OCI-LY1 (cell line): ENCODE results near the gene RRAD.

Source experiments
- H2AFZ ChIP-seq: fragments of 200-600 bp; sonication (generic), shearing (Covaris generic); 2 replicates; pipeline ENCODE4 v1.6.0; 2014; ENCODE audit warnings: antibody characterized with exemption, mild to moderate bottlenecking, low read length
- H3F3A ChIP-seq: fragments of 200-600 bp; sonication (generic), shearing (Covaris generic); 2 replicates; pipeline ENCODE4 v1.6.0; 2014; ENCODE audit warnings: mild to moderate bottlenecking, antibody characterized with exemption, low read length, moderate library complexity; ENCODE audit not compliant: insufficient read depth
- H3K27ac ChIP-seq: fragments of 200-600 bp; sonication (generic); 2 replicates; pipeline ENCODE4 v1.5.1; 2014; ENCODE audit warnings: low read length, mixed run types, mild to moderate bottlenecking, low read depth; ENCODE audit not compliant: poor library complexity, severe bottlenecking
- H3K27me3 ChIP-seq: fragments of 200-600 bp; sonication (generic); 2 replicates; pipeline ENCODE4 v1.6.0; 2014; ENCODE audit warnings: antibody characterized with exemption, mild to moderate bottlenecking, low read length, moderate library complexity; ENCODE audit not compliant: insufficient read depth
- H3K36me3 ChIP-seq: fragments of 200-600 bp; sonication (generic); 2 replicates; pipeline ENCODE4 v1.6.1; 2014; ENCODE audit warnings: mild to moderate bottlenecking, antibody characterized with exemption, low read length, moderate library complexity, mixed read lengths; ENCODE audit not compliant: insufficient read depth
- H3K4me1 ChIP-seq: fragments of 200-600 bp; sonication (generic); 2 replicates; pipeline ENCODE4 v1.5.1; 2014; ENCODE audit warnings: mild to moderate bottlenecking, low read length, moderate library complexity; ENCODE audit not compliant: insufficient read depth, severe bottlenecking
- H3K4me2 ChIP-seq: fragments of 200-600 bp; sonication (generic), shearing (Covaris generic); 2 replicates; pipeline ENCODE4 v1.6.1; 2014; ENCODE audit warnings: low read length
- H3K4me3 ChIP-seq: fragments of 200-600 bp; sonication (generic); 2 replicates; pipeline ENCODE4 v1.5.1; 2014; ENCODE audit warnings: low read length, low read depth, mild to moderate bottlenecking, mixed read lengths; ENCODE audit not compliant: poor library complexity, severe bottlenecking
- H3K79me2 ChIP-seq: fragments of 200-600 bp; shearing (Covaris generic); 2 replicates; pipeline ENCODE4 v1.6.1; 2016; ENCODE audit warnings: mixed run types, low read length, mixed read lengths; ENCODE audit not compliant: insufficient read depth
- H3K9ac ChIP-seq: fragments of 200-600 bp; sonication (generic), shearing (Covaris generic); 2 replicates; pipeline ENCODE4 v1.6.1; 2014; ENCODE audit warnings: mild to moderate bottlenecking, low read length, mixed read lengths
- H3K9me2 ChIP-seq: fragments of 200-600 bp; sonication (generic), shearing (Covaris generic); 2 replicates; pipeline ENCODE4 v1.6.1; 2014; ENCODE audit warnings: low read depth, mild to moderate bottlenecking, low read length, mixed read lengths
- H3K9me3 ChIP-seq: fragments of 200-600 bp; shearing (Covaris generic); 2 replicates; pipeline ENCODE4 v1.6.1; 2014; ENCODE audit warnings: low read length, mixed read lengths
- H4K20me1 ChIP-seq: fragments of 200-600 bp; sonication (generic), shearing (Covaris generic); 2 replicates; pipeline ENCODE4 v1.6.0; 2016; ENCODE audit warnings: mild to moderate bottlenecking, low read length; ENCODE audit not compliant: insufficient read depth
- CTCF ChIP-seq: fragments of 200-600 bp; sonication (generic), shearing (Covaris generic); IDR thresholded peaks from 2 replicates; pipeline ENCODE4 v1.5.1; 2017; ENCODE audit warnings: mild to moderate bottlenecking, antibody characterized with exemption, low read length, moderate library complexity, mixed read lengths
- EZH2 ChIP-seq: fragments of 200-600 bp; sonication (generic), shearing (Covaris generic); IDR thresholded peaks from 2 replicates; pipeline ENCODE4 v1.8.0; 2017; ENCODE audit warnings: borderline replicate concordance, mixed run types, mild to moderate bottlenecking, antibody characterized with exemption, low read length, moderate library complexity, mixed read lengths

The RRAD gene

GRCh38 chr16:66889622-66890021 is 35.7 kb downstream of the RRAD start:
- Histone ChIP-seq H2AFZ (no peak overlapping the region), H3F3A (no peaks in the 10 kb centered on the region), H3K9me3 (no peaks in the 10 kb centered on the region), H4K20me1 (no peaks in the 10 kb centered on the region), H3K9me2 (no peaks in the 10 kb centered on the region), H3K4me1 (no peaks in the 10 kb centered on the region), H3K4me3 (no peak overlapping the region), H3K79me2 (no peaks in the 10 kb centered on the region), H3K27me3 (no peaks in the 10 kb centered on the region), H3K9ac (no peak overlapping the region), H3K27ac (no peak overlapping the region), H3K36me3 (peaks cover 27% of the 10 kb centered on the region), H3K4me2 (no peak overlapping the region)
- no peak for TF ChIP-seq CTCF
- TF ChIP-seq EZH2: no peak

GRCh38 chr16:66888647-66889615 is 36.4 kb downstream of the RRAD start:
- no peak overlapping the region for H3K9ac ChIP-seq
- H3K27me3 ChIP-seq: no peaks in the 10 kb centered on the region
- no peak overlapping the region for H3K4me3 ChIP-seq
- no peaks in the 10 kb centered on the region for H4K20me1 ChIP-seq
- no peaks in the 10 kb centered on the region for H3K4me1 ChIP-seq
- peaks cover 33% of the 10 kb centered on the region for H3K36me3 ChIP-seq
- H3K79me2 ChIP-seq: no peaks in the 10 kb centered on the region
- no peak overlapping the region for H3K27ac ChIP-seq
- no peak for TF ChIP-seq CTCF
- TF ChIP-seq EZH2: no peak
- H2AFZ ChIP-seq: no peak overlapping the region
- H3K4me2 ChIP-seq: no peak overlapping the region
- H3K9me3 ChIP-seq: no peaks in the 10 kb centered on the region
- H3F3A ChIP-seq: no peaks in the 10 kb centered on the region
- no peaks in the 10 kb centered on the region for H3K9me2 ChIP-seq

GRCh38 chr16:66886914-66887313 is 38.4 kb downstream of the RRAD start:
- Histone ChIP-seq H3K4me2 (no peak overlapping the region), H2AFZ (no peak overlapping the region), H4K20me1 (no peaks in the 10 kb centered on the region), H3K4me3 (no peak overlapping the region), H3K27ac (no peak overlapping the region), H3K9me3 (no peaks in the 10 kb centered on the region), H3K36me3 (peaks cover 33% of the 10 kb centered on the region), H3K9ac (no peak overlapping the region), H3K27me3 (no peaks in the 10 kb centered on the region), H3K79me2 (no peaks in the 10 kb centered on the region), H3F3A (no peaks in the 10 kb centered on the region), H3K4me1 (peaks cover 2% of the 10 kb centered on the region), H3K9me2 (no peaks in the 10 kb centered on the region)
- TF ChIP-seq CTCF (no peak), EZH2 (no peak)
